ENCODE measurements around the gene RDM1.
"Not testable (repeated sequence)": the region's sequence is repeated elsewhere in the genome, so short reads cannot be mapped to it uniquely, and the experiment has no call there.

DNA sequence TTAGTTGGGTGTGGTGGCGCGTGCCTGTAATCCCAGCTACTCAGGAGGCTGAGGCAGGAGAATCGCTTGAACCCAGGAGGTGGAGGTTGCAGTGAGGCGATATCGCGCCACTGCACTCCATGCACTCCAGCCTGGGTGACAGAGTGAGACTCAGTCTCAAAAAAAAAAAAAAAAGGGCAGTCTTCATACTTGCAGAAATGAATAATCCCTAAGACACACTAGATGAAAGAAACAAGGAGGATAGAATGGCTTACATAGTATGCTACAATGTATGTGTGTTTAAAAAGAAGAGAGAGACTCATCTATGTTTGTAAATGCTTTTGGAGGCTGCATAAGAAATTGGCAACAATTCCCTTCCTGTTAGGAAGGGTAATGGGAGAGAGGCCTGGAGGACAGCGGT lies 32.8 kb downstream of the RDM1 start:
- TF ChIP-seq, protein P1, sequence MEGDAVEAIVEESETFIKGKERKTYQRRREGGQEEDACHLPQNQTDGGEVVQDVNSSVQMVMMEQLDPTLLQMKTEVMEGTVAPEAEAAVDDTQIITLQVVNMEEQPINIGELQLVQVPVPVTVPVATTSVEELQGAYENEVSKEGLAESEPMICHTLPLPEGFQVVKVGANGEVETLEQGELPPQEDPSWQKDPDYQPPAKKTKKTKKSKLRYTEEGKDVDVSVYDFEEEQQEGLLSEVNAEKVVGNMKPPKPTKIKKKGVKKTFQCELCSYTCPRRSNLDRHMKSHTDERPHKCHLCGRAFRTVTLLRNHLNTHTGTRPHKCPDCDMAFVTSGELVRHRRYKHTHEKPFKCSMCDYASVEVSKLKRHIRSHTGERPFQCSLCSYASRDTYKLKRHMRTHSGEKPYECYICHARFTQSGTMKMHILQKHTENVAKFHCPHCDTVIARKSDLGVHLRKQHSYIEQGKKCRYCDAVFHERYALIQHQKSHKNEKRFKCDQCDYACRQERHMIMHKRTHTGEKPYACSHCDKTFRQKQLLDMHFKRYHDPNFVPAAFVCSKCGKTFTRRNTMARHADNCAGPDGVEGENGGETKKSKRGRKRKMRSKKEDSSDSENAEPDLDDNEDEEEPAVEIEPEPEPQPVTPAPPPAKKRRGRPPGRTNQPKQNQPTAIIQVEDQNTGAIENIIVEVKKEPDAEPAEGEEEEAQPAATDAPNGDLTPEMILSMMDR (IDR thresholded peaks at IDR 0.05): not testable (repeated sequence)
- not testable (repeated sequence) for TF ChIP-seq POLR2A (IDR thresholded peaks at IDR 0.05)
